Urothelium cell line (cell line): Measurements from ENCODE around the gene DTX2.
"Not testable (repeated sequence)": the region's sequence is repeated elsewhere in the genome, so short reads cannot be mapped to it uniquely, and the experiment has no call there.

Experiments
- DNase-seq: peaks from one replicate; pipeline ENCODE4 v3.0.0; 2011; ENCODE audit warnings: low spot score, mixed read lengths
- FAIRE-seq: peaks from 2 replicates; lab custom pipeline; 2011; peaks lifted over from hg19 to GRCh38; lab: Jason Lieb, UNC

DTX2 gene

DNA sequence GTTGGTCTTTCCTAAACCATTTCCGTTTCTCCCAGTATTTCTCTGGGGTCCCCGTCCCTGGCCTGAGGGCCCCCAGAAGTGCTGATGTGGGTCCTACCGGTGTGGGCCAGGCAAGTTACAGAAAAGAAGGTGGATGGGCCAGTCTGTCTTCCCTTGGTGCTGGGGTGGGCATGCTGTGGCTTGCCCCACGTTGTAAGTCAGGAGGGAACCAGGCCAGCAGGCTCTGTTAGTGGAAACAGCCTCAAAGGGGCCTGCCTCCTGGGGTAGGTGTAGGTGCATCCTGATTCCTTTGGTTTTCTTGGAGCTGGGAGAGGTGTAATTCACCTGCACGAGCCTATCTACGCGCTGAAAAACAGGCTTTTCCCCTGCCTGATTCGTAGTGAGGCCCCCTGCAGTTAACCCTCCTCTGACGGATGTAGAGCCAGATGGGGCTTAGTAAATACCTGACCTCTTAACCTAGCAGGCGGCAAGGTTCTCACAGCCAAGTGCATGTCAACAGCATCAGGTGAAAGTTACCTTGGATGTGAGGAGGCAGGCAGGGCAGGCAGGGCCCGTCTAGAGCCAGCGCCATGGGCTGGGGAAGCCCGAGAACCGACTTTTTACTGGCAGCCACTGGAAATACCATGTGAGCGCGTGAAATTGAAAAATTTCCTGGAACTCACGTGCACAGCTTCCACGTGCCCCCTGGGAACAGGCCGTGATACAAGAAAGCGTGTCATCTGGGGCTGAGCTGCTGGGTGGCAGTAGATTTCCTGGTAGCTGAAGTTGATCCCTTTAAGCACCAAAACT is 24.5 kb downstream of the DTX2 start:
- not testable (repeated sequence) for DNase-seq, FAIRE-seq

DNA sequence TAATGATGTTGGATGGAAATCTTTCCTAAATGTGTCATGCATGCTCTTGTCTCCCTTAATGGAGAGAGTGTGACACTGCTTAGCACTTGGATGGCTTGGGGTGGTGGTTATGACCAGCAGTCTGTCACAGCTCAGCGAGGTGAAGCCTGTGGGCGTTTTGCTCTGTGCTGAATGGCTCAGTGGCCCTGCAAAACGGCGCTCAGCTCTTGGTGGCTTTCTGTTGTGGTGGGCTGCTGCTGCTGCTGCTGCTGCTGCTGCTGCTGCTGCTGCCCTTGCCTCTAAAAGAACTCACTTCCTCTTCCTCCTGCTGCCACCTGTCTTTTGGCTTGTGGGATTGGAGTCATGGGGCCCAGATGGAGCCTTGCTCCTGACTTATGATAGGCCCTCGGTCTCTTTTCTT is 25.1 kb downstream of the DTX2 start:
- not testable (repeated sequence) for DNase-seq, FAIRE-seq

DNA sequence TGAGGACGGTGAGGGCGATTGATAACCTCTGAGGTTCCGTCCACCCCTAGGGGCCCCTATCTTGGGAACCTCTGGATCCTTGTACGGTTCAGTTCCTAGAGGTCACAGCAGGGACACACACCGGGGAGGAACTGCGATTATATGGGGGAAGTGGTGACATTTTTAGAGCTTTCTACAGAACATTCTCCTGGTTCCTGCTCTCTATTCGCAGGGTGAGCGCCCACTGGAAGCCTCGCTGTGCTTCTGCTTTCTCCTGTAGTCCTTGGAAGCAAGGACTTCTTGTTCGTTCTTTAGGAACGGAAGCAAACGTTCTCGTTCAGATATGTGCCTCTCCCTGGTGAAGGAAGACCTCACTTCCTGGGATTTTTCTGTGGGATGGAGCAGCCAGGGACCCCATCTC is 26.5 kb downstream of the DTX2 start:
- DNase-seq, FAIRE-seq: not testable (repeated sequence)

DNA sequence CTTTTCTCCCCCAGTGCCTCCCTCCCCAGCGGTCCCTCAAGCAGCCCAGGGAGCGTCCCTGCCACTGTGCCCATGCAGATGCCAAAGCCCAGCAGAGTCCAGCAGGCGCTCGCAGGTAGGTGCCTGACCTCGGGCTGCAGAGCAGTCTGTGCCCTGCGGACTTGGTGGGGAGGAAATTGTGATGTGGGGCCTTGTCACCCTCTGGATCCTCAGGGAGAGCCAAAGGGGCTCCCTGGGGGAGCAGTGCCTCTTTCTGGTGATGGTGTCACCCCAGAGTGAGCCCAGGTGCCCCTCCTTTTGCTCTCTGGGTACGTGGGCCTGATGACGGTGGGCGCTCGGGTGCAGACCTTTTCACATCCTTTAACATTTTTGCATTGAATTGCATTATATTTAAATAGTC is 30.6 kb downstream of the DTX2 start:
- FAIRE-seq, DNase-seq: not testable (repeated sequence)

DNA sequence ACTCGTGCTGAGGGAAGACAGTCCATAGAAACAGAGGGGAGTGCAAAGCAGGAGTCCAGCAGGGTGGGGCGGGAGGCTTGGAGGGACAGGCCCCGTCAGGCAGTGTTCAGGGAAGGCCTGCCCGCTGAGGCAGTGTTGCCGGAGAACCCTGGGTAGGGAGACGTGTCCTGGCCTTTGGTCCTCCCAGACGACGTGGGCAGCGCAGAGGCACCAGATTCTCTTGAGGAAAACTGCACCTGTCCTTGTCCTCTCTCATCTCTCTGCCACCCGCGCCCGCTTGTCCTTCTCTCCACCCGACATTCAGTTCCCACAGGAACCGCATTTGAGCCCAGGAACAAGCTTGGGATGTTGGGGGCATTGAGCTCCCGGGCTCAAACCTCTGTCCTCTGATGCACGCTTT is 34.2 kb downstream of the DTX2 start:
- FAIRE-seq, DNase-seq: not testable (repeated sequence)

DNA sequence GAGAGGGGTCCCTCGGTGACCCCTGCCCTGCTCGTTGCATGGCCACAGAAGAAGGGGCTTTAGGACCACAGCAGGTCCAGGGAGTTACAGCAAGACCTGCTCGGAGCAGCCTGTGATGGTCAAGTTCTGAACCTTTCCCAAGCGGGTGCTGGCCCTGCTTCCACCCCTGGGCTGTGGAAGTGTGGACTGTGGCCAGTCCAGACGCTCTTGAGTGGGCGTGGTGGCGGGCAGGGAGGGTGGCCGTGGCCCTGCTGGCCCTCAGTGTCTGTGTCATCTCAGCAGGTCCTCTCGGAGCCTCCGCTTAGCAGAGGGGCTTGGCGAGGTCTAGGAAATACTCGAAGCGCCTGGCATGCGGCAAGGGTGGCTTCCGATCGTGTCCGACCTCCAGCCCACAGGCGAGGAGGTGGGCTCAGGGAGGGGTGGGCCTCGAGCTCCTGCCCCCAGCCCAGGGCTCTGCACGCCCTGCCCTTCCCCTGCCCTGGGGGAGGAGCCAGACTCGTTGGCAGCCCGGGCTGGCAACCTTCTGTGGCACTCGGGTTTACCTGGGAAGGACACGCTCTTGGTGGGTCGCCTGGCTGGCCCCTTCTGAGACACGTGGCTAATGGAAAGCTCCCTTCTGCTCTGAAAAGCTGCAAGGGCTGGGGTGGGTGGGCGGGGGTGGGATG is 36.5 kb downstream of the DTX2 start:
- DNase-seq, FAIRE-seq: not testable (repeated sequence)

DNA sequence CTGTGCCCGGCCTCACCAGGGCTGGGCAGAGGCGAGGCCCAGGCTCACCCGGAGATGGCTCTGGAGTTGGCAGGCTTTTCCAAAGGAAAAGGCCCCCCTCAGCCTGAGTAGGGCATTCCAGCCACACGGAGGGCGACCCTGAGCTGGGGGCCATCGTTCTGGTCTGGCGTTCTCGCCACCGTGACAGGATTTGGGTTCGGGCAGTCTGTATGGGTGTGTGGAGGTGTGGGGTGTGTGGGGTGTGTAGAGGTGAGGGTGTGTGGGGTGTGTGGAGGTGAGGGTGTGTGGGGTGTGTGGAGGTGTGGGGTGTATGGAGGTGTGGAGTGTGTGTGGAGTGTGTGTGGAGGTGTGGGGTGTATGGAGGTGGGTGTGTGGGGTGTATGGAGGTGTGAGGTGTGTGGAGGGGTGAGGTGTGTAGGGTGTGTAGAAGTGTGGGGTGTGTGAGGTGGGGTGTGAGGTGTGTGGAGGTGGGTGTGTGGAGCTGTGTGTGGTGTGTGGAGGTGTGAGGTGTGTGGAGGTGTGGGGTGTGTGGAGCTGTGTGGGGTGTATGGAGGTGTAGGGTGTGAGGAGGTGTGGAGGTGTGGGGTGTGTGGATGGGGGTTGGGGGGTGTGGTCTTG is 37.2 kb downstream of the DTX2 start:
- not testable (repeated sequence) for DNase-seq
- FAIRE-seq = peak; percentile 93

DNA sequence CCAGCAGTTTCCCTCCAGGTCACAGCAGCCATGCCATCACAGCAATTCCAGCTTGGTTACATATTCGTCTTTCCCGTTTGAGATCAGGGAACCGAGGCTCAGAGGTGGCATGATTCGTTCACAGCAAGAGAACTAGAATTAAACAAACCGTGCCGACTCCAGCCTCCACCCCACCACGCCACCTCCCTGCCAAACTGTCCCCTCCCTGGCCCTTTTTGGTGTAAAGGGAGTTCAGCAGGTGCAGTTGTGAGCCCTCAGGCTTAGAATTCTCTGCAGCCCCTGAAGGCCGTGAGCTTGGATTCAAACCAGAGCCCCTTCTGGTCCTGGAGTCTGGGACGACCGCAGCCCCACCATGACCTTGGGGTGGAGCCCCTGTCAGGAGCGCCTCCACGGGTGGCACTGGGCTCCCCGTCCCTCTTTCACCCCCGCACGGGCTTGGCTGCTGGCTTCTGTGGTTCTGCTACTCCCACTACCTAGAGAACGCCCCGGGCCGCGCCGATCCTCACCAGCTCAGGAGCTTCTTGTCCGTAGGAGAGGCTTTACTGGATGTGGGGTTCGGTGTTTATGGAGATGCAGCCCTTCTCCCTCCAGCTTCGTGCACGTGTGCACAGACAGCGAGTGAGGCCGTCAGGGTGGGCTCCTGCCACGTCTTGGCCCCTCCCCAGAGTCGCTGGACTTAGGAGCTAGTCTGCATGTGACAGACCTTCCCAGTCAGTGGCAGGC is 37.9 kb downstream of the DTX2 start:
- FAIRE-seq = not testable (repeated sequence)

DNA sequence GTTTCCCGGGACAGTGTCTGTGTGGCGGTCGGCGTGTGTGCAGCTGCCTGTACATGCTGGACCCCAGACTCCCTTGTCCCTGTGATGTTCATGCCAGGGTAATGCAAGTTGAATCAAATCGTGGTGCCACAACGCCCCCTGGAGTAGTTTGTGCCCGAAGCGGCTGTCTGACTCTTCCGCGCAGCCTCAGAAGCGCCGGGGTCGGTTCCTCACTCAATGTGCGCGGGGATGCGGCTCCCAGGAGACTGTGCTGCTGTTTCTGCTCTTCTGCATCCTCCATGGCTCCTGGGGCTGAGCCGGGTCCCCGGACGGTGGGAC is 38.4 kb downstream of the DTX2 start:
- DNase-seq, FAIRE-seq: not testable (repeated sequence)

More for the DNA sequence above, 37.9 kb downstream of the DTX2 start:
- not testable (repeated sequence) for DNase-seq

DNA sequence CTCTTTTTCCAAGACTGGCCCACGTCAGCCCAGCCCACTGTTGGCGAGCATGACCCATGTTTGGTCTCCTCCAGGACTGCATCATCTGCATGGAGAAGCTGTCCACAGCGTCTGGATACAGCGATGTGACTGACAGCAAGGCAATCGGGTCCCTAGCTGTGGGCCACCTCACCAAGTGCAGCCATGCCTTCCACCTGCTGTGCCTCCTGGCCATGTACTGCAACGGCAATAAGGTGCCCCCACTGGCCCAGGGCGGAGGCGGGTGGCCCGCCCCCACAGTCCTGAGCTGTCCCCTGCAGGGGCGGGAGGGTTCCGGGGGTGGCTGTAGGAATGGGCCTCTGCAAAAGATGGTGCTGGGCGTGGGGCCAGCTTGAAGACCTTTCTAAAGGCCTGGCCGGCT is 40.7 kb downstream of the DTX2 start:
- not testable (repeated sequence) for FAIRE-seq, DNase-seq

DNA sequence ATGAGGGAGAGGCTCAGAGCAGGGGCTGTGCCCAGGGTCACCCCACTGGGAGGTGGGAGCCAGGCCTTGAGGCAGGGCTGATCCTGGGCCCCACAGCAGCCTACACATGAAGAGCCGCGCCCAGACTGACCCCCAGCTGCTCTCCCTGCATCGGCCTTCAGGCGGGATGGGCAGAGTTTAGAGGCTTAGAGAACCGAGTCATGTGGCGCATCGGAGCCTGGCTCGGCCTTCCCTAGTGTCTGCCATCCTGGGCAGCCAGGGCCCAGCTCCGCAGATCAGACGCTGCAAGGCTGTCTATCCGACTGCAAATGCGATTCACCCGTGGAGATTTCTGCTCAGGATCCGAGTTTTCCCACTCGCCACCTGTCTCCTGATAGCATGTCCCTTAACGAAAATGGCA is 41.3 kb downstream of the DTX2 start:
- not testable (repeated sequence) for DNase-seq, FAIRE-seq

DNA sequence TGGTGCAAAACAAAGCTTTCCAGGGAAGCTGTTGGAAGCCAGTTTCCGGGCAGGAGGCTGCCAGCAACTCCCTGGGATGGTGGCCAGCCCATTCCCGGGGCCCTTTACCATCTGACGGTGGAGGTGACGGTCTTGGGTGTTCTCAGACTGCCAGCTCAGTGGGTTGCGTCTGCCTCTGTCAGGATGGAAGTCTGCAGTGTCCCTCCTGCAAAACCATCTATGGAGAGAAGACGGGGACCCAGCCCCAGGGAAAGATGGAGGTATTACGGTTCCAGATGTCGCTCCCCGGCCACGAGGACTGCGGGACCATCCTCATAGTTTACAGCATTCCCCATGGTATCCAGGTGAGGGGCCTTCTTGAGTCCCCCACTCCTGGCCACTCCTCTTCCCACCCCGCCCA is 41.7 kb downstream of the DTX2 start:
- not testable (repeated sequence) for DNase-seq, FAIRE-seq

DNA sequence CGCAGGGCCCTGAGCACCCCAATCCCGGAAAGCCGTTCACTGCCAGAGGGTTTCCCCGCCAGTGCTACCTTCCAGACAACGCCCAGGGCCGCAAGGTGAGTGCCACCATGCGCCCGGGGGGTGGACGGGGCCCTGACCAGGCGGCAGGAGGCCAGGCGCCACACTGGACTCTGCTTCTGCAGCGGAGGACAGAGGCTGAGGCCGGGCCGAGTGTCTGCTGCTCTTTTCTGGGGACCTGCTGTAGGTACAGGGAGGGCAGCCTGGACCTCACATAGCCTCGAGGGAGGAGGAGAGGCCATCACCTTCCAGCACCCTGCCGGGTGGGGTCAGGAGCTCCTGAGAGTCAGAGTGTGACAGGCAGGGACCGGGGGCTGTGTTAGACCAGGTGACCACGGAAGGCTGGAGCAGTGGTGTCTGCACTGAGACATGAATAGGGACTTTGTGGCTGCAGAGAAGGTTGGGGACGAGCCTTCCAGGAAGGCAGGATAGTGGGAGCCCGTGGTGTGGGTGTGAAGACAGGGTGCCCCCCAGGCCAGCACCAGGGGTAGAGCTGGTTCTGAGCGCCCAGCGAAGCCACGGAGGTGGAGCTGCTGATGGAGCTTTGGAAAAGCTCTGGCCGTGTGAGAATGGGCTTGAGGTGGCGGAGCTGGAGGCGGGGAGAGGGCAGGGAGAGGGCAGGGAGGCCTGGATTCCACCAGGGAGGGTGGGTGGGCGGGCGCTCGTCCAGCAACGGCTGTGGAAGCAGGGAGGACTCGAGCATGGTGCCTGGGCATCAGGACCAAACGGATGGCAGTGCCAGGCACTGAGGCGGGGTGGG is 43.0 kb downstream of the DTX2 start:
- peak; percentile 35 for FAIRE-seq
- DNase-seq = not testable (repeated sequence)

DNA sequence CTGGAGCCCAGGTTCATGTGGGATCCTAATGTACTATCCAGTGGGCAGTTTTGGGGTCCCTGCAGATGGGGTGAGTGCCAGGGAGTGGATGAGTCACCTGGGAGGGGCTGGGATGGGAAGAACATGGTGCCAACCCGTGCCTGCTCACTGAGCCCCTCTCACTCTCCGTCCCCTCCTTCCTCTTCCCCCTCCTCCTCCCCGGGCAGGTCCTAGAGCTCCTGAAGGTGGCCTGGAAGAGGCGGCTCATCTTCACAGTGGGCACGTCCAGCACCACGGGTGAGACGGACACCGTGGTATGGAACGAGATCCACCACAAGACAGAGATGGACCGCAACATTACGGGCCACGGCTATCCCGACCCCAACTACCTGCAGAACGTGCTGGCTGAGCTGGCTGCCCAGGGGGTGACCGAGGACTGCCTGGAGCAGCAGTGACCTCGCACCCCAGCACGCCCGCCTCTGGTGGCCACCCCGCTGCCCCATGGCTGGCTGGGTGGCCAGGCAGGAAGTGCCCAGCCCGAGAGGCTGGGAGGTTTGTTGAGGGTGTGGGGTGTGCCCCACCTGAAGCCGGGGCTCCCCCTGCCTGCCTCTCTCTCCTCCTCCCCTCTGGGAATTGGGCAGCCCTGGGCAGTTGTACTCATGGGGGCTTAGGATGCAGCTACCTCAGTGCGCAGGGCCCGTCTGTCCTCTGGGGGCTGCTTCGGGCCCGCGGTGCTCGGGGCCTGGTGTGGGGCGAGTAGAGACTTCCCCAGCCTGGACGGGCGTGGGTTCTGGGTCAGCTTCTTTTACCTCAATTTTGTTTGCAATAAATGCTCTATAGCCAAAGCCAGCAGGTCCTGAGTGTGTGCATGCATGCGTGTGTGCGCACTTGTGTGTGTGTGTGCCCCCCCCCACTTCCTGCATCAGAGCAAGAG is 43.9 kb downstream of the DTX2 start:
- no peak for FAIRE-seq
- no peak for DNase-seq

DNA sequence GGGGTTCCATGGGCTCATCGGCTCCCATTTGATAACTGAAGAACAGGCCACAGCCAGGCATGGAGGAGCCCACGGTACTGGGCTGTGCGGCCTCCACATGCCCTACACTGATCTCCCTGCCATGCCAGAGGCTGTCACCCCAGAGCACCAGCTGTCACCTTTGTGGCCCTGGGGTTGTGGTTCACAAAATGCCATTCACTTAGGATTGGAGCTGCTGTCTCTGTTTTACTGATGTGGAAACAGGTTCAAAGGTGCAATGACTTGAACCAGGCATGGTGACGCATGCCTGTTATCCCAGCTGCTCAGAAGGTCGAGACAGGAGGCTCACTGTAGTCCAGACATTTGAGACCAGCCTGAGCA is 44.6 kb downstream of the DTX2 start:
- DNase-seq (no peak), FAIRE-seq (no peak)

DNA sequence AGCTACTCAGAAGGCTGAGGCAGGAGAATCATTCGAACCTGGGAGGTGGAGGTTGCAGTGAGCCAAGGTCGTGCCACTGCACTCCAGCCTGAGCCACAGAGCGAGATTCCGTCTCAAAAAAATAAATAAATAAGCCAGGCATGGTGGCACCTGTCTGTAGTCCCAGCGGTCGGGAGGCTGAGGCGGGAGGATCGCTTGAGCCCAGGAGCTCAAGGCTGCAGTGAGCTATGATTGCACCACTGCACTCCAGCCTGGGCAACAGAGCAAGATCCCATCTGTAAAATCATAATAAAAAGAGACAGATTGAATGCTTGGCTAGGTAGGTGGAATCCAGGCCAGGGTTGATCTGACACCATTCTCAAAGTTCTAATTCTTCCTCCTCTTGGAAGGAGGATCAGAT is 45.1 kb downstream of the DTX2 start:
- DNase-seq, FAIRE-seq: not testable (repeated sequence)

DNA sequence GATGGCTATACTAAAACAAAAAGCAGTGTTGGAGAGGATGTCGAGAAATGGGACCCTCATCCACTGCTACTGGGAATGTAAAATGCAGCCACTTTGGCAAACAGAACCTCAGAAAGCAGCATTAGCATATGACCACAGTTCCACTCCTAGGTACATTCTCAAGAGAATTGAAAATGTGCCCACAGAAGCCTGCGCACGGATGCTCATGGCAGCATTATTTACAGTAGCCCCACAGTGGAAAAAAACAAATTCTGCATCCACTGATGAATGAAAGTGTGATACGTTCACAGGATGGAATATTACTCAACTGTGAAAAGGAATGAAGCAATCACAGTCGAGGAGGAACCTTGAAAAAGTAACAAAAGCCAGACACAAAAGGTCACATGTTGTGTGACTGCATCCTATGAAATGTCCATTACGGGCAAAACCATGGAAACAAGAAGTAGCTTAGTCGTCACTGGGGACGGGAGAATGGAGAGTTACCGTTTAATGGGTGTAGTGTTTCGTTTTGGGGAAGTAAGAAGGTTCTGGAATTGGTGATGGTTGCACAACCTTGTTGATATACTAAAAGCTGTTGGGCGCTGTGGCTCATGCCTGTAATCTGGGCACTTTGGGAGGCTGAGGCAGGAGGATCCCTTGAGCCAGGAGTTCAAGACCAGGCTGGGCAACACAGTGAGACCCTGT is 46.4 kb downstream of the DTX2 start:
- FAIRE-seq (no peak), DNase-seq (no peak)
